ENCODE data around the gene NHSL2. TPM values are rescaled to one million over a fixed set of nuclear protein-coding genes. Genes with fewer than 3 reads are reported as not detected.

The NHSL2 gene
- total and polyA plus RNA-seq, 2 experiments from 2014 or later: 4.7 to 9.5 TPM

DNA sequence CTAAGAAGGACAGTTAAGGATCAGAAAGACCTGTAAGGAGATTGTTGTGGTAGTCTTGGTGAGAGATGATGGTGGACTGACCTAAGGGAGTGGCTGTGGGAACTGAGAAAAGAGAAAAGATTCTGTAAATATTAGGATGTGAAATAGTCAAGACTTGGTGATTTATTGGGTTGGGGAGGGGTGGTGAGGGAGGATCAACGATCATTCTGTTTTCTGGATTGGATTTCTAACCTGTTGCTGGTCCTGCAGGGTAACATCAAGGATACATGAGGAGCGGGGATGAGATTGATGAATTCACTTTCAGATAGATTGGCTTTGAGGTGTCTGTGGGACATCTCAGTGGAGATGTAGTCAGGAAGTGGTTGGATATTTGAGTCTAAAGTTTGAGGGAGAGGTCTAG, 272.3 kb downstream of the NHSL2 start (continued):
- TF ChIP-seq, protein P1, sequence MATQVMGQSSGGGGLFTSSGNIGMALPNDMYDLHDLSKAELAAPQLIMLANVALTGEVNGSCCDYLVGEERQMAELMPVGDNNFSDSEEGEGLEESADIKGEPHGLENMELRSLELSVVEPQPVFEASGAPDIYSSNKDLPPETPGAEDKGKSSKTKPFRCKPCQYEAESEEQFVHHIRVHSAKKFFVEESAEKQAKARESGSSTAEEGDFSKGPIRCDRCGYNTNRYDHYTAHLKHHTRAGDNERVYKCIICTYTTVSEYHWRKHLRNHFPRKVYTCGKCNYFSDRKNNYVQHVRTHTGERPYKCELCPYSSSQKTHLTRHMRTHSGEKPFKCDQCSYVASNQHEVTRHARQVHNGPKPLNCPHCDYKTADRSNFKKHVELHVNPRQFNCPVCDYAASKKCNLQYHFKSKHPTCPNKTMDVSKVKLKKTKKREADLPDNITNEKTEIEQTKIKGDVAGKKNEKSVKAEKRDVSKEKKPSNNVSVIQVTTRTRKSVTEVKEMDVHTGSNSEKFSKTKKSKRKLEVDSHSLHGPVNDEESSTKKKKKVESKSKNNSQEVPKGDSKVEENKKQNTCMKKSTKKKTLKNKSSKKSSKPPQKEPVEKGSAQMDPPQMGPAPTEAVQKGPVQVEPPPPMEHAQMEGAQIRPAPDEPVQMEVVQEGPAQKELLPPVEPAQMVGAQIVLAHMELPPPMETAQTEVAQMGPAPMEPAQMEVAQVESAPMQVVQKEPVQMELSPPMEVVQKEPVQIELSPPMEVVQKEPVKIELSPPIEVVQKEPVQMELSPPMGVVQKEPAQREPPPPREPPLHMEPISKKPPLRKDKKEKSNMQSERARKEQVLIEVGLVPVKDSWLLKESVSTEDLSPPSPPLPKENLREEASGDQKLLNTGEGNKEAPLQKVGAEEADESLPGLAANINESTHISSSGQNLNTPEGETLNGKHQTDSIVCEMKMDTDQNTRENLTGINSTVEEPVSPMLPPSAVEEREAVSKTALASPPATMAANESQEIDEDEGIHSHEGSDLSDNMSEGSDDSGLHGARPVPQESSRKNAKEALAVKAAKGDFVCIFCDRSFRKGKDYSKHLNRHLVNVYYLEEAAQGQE (IDR thresholded peaks at IDR 0.05; ENCODE audit: unreplicated experiment): no peak
- no peak for TF ChIP-seq EZH2 (IDR thresholded peaks at IDR 0.05; ENCODE audit: low read depth, unreplicated experiment)

DNA sequence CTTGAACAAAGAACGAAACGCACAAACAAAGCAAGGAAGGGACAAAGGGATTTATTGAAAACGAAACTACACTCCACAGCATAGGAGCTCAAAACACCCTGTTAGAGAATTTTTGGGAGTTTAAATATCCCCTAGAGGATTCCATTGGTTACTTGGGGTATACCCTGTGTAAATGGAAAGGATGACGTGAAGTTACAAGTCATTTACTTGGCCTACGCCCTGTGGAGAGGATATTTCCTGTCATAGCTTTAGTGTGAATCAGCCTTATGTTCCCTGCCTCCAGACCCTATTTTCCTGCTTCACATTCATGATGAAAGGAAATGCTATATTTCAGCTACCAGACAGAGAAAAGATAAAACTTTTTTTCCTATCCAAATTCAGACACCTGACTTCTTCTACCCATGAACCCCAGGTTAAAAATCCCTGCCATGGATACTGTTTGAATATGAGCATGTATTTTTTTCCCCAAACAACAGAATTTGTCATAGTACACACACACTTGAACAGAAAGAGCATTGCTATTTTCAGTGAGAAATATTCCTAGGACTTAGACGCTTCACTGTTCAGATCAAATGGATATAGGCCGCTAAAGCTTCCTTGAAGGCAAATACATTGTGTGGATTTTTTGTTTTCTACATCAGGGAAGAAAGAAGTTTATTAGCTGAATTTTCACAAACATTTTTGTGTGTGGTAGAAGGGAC, 291.3 kb downstream of the NHSL2 start:
- no peak for ATAC-seq
- H3K4me1 Mint-ChIP-seq: peaks cover 22% of the 10 kb centered on the region; the same call in 2 of the 3 replicates

More for the DNA sequence above, 291.3 kb downstream of the NHSL2 start:
- peaks cover 24% of the 10 kb centered on the region for H3K4me1 ChIP-seq (ENCODE audit: insufficient read depth)
- peak overlapping the region; percentile 74 for H3K4me2 ChIP-seq
- peak overlapping the region; percentile 53 for H3K27ac ChIP-seq (ENCODE audit: low read depth)
- no peaks in the 10 kb centered on the region for H3K27me3 ChIP-seq (ENCODE audit: insufficient read depth)
- no peak for DNase-seq (ENCODE audit: low spot score)
- H3K4me3 Mint-ChIP-seq: peak overlapping the region; percentile 38; the same call in 1 of the 3 replicates
- 0 out of 2 replicates have a peak, but pooled peaks cover 6% of the 10 kb centered on the region for H4K20me1 ChIP-seq (replicated peaks; ENCODE audit: insufficient read depth)
- H3F3A ChIP-seq (replicated peaks; ENCODE audit: low read depth): no peaks in the 10 kb centered on the region
- H3K9me3 Mint-ChIP-seq: no peaks in the 10 kb centered on the region
- H3K79me2 ChIP-seq (replicated peaks; ENCODE audit: insufficient read depth): 0 out of 2 replicates have a peak, but pooled peaks cover 3% of the 10 kb centered on the region
- H3K9me2 ChIP-seq (ENCODE audit: insufficient read depth): no peaks in the 10 kb centered on the region
- no peaks in the 10 kb centered on the region for H3K27me3 Mint-ChIP-seq (ENCODE audit: insufficient read depth, low read depth, poor library complexity)
- peaks cover 7% of the 10 kb centered on the region; the same call in 1 of the 2 replicates for H3K36me3 ChIP-seq (ENCODE audit: insufficient read depth)
- peak overlapping the region; percentile 36; the same call in 1 of the 2 replicates for H3K4me3 ChIP-seq
- no peak overlapping the region for H2AFZ ChIP-seq
- peaks cover 39% of the 10 kb centered on the region for H3K36me3 Mint-ChIP-seq (ENCODE audit: low read depth)
- TF ChIP-seq ZNF114 (CRISPR knock-in tag; IDR thresholded peaks at IDR 0.05): no peak
- no peak for TF ChIP-seq STAT1 (IDR thresholded peaks at IDR 0.05; ENCODE audit: unreplicated experiment)
- TF ChIP-seq, protein P2, sequence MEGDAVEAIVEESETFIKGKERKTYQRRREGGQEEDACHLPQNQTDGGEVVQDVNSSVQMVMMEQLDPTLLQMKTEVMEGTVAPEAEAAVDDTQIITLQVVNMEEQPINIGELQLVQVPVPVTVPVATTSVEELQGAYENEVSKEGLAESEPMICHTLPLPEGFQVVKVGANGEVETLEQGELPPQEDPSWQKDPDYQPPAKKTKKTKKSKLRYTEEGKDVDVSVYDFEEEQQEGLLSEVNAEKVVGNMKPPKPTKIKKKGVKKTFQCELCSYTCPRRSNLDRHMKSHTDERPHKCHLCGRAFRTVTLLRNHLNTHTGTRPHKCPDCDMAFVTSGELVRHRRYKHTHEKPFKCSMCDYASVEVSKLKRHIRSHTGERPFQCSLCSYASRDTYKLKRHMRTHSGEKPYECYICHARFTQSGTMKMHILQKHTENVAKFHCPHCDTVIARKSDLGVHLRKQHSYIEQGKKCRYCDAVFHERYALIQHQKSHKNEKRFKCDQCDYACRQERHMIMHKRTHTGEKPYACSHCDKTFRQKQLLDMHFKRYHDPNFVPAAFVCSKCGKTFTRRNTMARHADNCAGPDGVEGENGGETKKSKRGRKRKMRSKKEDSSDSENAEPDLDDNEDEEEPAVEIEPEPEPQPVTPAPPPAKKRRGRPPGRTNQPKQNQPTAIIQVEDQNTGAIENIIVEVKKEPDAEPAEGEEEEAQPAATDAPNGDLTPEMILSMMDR (conservative IDR thresholded peaks at IDR 0.05; ENCODE audit: low read depth in 2 of 2): no peak
- no peak for TF ChIP-seq CREB1 (CRISPR knock-in tag; IDR thresholded peaks at IDR 0.05; ENCODE audit: low read depth)
- no peak for TF ChIP-seq ZNF331 (CRISPR knock-in tag; IDR thresholded peaks at IDR 0.05; ENCODE audit: low read depth)
- no peak for TF ChIP-seq EZH2phosphoT487 (IDR thresholded peaks at IDR 0.05; ENCODE audit: unreplicated experiment)
- TF ChIP-seq, protein P3, sequence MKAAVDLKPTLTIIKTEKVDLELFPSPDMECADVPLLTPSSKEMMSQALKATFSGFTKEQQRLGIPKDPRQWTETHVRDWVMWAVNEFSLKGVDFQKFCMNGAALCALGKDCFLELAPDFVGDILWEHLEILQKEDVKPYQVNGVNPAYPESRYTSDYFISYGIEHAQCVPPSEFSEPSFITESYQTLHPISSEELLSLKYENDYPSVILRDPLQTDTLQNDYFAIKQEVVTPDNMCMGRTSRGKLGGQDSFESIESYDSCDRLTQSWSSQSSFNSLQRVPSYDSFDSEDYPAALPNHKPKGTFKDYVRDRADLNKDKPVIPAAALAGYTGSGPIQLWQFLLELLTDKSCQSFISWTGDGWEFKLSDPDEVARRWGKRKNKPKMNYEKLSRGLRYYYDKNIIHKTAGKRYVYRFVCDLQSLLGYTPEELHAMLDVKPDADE (IDR thresholded peaks at IDR 0.05): no peak
- no peak for TF ChIP-seq EZH2 (IDR thresholded peaks at IDR 0.05; ENCODE audit: low read depth, unreplicated experiment)
- TF ChIP-seq, protein P4, sequence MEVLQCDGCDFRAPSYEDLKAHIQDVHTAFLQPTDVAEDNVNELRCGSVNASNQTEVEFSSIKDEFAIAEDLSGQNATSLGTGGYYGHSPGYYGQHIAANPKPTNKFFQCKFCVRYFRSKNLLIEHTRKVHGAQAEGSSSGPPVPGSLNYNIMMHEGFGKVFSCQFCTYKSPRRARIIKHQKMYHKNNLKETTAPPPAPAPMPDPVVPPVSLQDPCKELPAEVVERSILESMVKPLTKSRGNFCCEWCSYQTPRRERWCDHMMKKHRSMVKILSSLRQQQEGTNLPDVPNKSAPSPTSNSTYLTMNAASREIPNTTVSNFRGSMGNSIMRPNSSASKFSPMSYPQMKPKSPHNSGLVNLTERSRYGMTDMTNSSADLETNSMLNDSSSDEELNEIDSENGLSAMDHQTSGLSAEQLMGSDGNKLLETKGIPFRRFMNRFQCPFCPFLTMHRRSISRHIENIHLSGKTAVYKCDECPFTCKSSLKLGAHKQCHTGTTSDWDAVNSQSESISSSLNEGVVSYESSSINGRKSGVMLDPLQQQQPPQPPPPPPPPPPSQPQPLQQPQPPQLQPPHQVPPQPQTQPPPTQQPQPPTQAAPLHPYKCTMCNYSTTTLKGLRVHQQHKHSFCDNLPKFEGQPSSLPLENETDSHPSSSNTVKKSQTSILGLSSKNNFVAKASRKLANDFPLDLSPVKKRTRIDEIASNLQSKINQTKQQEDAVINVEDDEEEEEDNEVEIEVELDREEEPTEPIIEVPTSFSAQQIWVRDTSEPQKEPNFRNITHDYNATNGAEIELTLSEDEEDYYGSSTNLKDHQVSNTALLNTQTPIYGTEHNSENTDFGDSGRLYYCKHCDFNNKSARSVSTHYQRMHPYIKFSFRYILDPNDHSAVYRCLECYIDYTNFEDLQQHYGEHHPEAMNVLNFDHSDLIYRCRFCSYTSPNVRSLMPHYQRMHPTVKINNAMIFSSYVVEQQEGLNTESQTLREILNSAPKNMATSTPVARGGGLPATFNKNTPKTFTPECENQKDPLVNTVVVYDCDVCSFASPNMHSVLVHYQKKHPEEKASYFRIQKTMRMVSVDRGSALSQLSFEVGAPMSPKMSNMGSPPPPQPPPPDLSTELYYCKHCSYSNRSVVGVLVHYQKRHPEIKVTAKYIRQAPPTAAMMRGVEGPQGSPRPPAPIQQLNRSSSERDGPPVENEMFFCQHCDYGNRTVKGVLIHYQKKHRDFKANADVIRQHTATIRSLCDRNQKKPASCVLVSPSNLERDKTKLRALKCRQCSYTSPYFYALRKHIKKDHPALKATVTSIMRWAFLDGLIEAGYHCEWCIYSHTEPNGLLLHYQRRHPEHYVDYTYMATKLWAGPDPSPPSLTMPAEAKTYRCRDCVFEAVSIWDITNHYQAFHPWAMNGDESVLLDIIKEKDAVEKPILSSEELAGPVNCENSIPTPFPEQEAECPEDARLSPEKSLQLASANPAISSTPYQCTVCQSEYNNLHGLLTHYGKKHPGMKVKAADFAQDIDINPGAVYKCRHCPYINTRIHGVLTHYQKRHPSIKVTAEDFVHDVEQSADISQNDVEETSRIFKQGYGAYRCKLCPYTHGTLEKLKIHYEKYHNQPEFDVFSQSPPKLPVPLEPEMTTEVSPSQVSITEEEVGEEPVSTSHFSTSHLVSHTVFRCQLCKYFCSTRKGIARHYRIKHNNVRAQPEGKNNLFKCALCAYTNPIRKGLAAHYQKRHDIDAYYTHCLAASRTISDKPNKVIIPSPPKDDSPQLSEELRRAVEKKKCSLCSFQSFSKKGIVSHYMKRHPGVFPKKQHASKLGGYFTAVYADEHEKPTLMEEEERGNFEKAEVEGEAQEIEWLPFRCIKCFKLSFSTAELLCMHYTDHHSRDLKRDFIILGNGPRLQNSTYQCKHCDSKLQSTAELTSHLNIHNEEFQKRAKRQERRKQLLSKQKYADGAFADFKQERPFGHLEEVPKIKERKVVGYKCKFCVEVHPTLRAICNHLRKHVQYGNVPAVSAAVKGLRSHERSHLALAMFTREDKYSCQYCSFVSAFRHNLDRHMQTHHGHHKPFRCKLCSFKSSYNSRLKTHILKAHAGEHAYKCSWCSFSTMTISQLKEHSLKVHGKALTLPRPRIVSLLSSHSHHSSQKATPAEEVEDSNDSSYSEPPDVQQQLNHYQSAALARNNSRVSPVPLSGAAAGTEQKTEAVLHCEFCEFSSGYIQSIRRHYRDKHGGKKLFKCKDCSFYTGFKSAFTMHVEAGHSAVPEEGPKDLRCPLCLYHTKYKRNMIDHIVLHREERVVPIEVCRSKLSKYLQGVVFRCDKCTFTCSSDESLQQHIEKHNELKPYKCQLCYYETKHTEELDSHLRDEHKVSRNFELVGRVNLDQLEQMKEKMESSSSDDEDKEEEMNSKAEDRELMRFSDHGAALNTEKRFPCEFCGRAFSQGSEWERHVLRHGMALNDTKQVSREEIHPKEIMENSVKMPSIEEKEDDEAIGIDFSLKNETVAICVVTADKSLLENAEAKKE (CRISPR knock-in tag; IDR thresholded peaks at IDR 0.05): no peak
- TF ChIP-seq JUNB (IDR thresholded peaks at IDR 0.05; ENCODE audit: unreplicated experiment): no peak
- H3K27ac Mint-ChIP-seq: peak overlapping the region; percentile 65

Measured in GM23338 (cell line).